T-helper 2 cell treated with Interferon-gamma antibody and Interleukin-4, amounts not matched to agents 100 ng/mL and 5 ng/mL, for 36 hours (primary cell): ENCODE measurements around the gene MFGE8. TPM values are rescaled to one million over a fixed set of nuclear protein-coding genes. Genes with fewer than 3 reads are reported as not detected.

ENCODE experiments used
- intact Hi-C: fragments of 100-400 bp; cut with micrococcal nuclease; formaldehyde crosslinking; loops from one replicate; pipeline ENCODE4 v1.15.1; 2023
- total RNA-seq: library from RNA; stranded (reverse); gene quantifications from 2 replicates; pipeline ENCODE4 v1.2.3, GENCODE V29; 2022

Gene MFGE8
- total RNA-seq, 1 donor from 2014 or later, result 41.9 TPM

DNA sequence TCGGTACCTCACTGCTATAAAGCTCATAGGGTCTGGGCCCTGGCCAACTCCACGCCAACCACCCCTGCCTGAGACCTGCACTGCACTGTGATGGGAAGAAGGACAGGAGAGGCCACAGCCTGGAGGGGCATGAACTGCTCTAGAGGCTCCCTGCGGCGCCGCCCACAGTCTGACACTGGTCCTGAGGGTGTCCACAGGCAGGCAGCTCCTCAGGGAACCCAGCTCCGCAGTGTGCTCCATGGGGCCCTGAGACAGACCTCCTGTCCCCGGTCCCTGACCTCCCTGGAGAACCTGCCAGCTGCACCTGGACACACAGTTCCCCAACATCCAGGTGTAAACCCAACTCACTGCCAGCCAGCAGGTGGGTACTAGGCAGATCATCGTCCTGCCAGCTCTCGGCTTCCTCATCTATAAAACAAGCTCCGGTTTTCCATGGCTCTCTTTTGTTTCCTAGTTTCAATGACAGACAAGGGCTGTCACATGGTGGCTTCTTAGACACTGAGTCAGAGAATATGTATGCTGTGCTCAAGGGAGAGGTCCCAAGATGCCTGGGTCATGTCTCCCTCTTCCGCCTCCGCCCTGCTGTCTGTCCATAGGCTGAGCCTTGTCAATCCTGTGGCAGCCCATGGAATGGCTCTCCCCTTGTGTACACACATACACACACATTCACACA is 12.7 kb downstream of the MFGE8 start:
- intact Hi-C loops, result no loop called here

DNA sequence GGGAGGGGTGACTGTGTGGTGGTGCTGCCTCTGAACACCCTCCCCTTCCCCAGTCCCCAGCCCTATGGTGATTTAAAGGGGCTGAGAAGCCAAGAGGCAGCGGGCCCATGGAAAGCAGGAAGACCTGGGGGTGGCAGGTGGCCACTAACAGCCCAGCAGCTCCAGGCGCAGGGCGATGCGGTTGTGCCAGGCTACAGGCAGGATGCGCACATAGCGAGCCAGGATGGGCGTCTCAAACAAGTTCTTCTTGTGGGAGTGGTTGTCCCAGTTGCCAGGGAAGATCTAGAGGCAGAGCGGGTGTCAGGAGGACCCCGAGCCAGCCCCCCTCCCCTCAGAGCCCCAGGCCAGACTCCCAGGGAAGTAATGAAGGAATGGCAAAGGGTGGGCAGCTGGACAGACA is 13.9 kb downstream of the MFGE8 start:
- intact Hi-C loops, result loop anchor here (5.0 to 10.0 kb wide), 3 partner anchors 343 to 436 kb away; partner anchors contain the start of genes FANCI, MRPL46, MRPS11 and POLG

DNA sequence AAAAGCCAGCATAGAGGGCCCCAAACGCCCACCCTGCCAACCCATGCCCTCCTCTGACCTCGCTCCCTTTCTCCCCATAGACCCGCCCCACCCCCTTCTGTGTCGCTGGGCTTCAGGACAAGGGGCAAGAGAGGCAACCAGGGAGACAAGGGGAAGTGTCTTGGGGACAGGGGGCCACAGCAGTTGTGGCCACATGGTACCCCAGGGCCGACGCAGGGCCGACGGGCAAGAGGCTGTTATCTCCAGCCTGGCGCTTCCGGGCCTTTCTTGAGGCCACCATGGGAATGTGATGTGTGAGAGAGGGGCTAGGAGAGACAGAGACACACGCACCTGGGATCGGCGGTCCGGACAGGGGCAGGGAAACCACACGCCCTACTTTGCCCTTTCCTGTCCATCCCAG is 14.4 kb downstream of the MFGE8 start:
- intact Hi-C loops, result loop anchor here (5.0 to 10.0 kb wide), 3 partner anchors 344 to 436 kb away; partner anchors contain the start of genes FANCI, MRPL46, MRPS11 and POLG

DNA sequence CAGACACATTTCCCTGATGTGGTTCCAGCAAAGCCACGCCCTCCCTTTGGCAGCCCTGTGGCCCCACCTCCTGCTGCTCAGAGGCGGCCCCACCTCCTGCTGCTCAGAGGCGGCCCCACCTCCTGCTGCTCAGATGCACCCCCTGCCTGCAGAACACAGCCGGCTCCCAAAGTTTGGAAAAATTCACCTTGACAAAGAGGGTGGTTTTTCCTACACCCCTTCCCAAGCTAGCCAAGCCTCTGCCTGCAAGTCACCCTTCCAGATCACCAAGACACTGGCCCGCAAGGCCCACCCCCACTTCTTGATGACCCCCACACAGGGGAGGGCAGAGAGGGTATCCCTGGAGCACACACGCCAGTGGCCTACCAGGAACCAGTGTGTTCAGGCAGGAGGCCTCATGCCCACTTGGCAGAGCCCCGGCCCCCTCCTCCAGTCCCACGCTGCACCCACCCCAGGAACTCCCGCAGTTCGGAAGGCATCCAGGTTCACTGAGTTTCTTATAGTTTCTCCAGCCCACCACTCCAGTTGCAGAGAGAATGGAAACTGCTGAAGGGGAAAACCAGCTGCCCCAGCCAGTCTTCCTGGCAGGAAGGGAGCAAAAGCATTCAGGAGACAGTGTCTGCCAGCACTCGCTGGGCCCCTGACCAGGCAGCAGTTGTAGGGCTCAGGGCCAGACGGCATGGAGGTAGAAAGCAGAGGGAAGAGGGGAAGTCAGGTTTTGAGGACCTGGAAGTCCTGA is 15.6 kb downstream of the MFGE8 start:
- intact Hi-C loops, result loop anchor here (1.0 to 10.0 kb wide), 4 partner anchors 276 to 437 kb away; partner anchors contain the start of genes AEN, FANCI, MRPL46 and MRPS11

DNA sequence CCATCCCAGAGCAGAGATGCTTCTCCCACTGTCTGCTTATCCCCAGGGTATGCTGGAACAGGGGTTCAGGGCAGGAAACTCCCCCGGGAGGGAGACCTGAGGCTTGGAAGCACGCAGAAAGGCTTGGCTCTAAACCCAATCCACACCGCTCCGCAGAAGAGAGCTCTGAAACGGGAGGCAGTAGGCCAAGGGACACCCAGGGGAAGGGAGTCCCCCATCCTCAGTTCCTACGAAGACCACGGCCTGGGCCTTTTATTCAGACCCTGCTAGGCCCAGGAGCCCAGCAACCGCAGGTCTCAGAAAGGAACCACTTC is 16.1 kb downstream of the MFGE8 start:
- intact Hi-C loops, result loop anchor here (1.0 to 10.0 kb wide), 4 partner anchors 276 to 438 kb away; partner anchors contain the start of genes AEN, FANCI, MRPL46 and MRPS11

DNA sequence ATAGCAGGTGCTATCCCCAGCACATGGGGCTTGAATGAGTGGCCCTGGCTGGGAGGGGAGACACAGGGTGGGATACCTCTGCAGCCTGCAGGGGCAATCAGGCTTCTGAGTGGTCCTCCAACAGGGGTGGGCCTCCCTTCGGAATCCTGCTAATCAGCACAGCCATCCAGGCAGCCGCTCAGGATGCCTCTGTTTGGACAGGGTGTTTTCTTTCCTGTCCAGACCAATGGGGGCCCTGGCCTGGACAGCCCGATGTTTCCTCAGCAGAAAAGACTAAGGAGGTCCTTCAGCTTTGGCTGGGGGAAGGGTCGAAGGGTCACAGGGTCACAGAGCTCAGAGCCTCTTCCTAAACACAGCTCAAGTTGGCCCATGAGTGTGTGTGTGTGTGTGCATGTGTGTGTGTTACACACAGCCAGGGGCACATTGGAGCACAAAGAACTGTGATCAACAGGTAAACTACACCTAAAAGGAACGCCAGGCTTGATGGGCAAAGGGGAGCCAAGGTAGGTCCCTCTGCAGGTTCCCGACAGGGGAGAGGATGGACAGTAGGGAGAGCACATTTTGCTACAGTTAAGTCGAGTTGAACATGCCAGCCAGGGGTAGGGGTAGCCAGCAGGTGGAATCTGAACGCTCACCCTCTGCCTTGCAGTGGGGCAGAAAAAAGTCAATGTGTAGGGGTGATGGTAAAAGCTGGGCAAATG is 16.7 kb downstream of the MFGE8 start:
- intact Hi-C loops, result loop anchor here (1.0 to 10.0 kb wide), 4 partner anchors 275 to 438 kb away; partner anchors contain the start of genes AEN, FANCI, MRPL46 and MRPS11

DNA sequence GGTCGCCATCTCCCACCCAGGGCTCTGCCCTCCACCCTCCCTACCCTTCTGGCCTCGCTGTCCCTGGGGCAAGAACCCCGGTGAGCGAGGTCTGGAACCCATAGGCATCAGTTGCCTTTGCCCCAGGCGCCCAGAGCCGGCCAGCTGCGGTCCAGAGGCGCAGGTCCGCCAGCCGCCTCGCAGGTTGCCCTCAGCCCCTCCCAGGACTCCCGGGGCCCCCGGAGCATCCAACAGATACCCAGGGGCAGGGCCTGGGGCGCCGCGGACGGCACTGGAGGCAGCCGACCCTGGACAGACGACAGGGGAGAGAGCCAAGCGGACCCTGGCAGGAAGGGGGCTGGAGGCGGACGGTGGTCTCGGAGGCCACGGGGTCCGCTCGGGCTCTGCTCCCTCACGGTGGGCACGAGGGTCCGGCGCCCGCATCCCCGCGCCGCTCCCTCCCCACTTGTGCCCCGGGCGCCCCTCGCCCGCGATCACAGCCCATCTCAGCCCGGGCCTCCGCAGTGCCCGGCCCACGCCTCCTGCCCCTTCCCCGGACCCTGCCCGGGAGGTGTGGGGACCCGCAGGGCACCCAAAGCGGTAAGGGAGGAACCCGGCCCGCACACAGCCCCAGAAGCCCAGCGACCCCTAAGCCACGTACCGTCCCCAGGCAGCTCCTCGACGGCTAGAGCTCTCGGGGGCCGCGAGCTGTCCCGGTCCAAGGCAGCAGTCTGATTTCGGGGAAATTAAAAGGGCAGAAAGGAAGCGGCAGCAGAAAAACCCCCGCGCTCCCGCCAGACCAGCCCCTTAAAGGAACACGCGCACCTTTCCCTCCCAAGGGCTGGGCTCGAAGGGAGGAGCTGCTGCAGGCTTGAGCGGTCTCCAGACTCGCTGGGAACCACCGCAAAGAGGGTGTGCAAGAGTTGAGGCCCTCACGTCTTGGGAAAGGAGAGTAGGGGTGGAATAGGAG is 18.1 kb downstream of the MFGE8 start, which contains the start of gene HAPLN3:
HAPLN3 (minus strand) TSS at position 726 of the 949 bp plus-strand sequence. CDS start 8,246 bp downstream, outside the sequence.
- intact Hi-C loops, result loop anchor here (1.0 to 10.0 kb wide), 8 partner anchors 9 to 440 kb away; partner anchors contain the start of genes ABHD2, FANCI, MFGE8 and MRPL46

DNA sequence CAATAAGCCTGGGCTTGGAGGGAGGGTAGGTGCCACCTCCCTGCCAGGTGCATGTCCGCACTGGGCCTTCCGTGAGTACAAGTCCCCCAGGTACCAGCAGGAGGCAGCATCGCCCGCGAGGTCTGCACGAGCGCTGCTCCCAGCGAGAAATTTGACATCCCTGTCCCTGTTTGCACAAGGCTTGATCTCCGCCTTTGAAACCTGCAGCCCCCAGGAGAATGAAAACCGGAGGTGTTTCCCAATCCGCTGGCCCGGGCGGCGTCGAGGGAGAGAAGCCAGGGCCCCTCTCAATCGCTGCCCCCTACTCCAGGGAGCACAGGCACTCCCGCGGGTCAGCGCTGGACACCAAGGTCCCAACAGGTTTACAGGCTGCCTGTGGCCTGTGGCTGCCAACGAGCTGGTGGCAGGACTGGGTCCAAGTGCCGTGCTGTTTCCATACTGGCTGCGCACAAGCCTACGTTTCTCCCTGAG is 18.8 kb downstream of the MFGE8 start:
- intact Hi-C loops, result loop anchor here (1.0 to 10.0 kb wide), 6 partner anchors 10 to 440 kb away; partner anchors contain the start of genes ABHD2, MRPL46, MRPS11 and POLG

DNA sequence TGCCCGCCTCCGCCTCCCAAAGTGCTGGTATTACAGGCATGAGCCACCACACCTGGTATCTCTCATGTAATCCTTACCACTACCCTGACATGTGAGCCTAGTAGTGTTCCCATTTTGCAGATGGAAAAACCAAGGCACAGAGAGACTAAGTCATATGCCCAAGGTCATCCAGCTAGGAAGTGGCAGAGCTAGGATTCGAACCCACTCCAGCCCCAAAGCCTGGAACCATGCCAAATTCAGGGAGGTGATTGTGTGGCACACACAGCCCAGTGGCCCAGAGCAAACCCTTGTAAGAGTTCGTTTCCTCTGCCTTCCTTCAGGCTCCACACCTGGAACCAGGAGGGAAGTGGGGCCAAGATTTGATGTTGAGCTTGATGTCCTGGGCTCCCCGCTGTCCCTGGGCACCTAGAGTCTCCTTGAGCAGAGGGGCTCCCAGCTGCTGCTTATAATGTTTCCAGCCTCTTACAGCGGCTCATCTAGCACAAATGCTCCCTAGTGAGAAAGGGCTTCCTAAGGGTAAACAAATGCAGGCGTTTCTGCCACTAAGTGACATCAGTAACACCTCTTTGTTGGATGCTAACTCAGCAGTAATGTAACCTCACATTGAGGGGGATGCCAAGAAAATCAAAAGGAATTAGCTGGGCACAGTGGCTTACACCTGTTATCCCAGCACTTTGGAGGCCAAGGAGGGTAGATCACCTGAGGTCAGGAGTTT is 21.5 kb downstream of the MFGE8 start:
- intact Hi-C loops, result loop anchor here (10.0 kb wide), 2 partner anchors 427 to 443 kb away; partner anchors contain the start of genes MRPL46, MRPS11 and POLG

DNA sequence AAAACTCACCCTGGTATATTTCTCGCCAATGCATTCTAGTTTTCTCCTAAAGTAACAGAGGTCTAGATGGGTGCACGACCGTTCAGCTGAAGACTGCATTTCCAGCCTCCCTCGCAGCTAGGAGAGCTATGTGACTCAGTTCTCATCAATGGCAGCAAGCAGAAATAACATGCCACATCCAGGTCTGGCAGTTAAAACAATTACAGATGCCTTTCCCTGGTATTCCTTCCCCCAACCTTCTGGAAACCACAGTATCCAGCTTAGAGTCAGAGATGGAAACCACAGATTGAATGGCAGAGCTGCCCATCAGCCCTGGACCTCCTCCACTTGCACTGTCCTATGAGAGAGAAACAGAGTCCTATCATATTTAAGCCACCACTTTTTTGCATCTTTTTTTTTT is 22.7 kb downstream of the MFGE8 start:
- intact Hi-C loops, result loop anchor here (10.0 kb wide), 2 partner anchors 426 to 444 kb away; partner anchors contain the start of genes MRPL46, MRPS11 and POLG

DNA sequence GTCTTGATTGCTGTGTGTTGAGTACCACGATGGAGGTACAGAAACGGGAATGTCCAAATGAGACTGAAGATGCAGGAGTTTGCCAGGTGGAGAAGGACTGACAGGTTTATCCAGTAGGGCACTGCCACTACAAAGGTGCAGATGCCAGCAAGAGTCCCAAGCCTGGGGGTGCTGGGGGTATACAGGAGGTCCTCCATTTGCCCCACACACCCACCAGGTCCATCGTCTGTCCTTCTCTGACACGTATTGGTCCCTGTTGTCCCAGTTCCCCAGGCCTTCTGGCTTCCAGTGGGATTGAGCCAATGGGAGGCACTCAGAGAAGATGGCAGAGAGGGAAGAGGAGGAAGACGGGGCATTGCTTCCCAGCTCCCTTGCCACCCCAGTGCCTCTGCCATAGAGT is 24.5 kb downstream of the MFGE8 start:
- intact Hi-C loops, result no loop called here

DNA sequence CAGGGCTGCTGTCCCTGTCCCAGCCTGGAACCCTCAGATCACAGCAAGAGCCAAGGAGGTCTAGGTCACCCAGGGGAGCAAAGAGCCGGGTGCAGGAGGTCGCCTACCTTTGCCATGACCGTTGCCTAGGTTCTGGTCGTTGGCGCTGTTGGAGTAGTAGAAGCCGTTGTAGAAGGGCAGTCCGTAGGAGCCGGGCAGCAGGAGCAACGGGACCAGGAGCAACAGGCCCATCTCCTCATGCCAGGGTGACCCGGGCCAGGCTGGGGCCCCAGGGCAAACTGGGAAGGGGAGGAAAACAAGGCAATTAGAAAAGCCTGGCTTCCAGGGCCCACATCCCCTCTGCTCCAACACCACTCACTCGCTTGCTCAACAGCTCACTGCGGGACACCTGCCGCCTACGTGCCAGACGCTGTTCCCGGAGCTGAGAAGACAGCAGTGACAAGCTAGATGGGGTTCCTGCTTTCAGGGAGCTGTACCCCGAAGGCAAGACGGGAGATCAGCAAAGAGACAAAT is 26.1 kb downstream of the MFGE8 start:
- intact Hi-C loops, result no loop called here

DNA sequence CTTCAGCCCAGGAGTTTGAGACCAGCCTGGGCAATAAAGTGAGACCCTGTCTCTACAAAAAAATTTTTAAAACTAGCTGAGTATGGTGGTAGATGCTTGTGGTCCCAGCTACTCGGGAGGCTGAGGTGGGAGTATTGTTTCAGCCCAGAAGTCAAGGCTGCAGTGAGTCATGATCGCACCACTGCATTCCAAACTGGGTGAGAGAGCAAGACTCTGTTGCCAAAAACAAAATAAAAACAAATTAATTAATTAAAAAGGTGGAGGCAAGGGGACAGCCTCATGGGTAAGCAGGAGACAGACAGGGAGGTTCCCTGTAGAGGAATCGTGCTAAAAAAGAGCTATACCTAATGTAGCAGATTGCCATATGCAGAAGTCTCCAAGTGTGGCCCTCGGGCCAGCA is 30.4 kb downstream of the MFGE8 start:
- intact Hi-C loops, result no loop called here

DNA sequence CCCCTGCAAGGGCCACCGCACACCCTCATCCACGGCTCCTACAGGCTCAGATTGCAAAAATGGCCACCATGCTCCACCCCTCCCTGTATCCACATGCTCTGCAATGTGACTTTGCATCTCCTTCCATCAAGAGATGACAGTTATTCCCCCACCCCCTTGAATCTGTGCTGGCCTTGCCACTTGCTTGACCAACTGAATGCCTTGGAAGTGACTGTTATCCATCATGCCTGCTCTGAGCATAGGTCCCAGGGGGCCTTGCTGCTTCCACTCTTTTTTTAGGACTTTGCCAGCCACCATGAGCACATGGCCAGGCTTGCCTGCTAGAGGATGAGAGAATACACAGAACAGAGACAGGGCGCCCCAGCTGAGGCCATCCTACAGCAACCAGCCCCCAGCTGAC is 31.4 kb downstream of the MFGE8 start:
- intact Hi-C loops, result no loop called here

DNA sequence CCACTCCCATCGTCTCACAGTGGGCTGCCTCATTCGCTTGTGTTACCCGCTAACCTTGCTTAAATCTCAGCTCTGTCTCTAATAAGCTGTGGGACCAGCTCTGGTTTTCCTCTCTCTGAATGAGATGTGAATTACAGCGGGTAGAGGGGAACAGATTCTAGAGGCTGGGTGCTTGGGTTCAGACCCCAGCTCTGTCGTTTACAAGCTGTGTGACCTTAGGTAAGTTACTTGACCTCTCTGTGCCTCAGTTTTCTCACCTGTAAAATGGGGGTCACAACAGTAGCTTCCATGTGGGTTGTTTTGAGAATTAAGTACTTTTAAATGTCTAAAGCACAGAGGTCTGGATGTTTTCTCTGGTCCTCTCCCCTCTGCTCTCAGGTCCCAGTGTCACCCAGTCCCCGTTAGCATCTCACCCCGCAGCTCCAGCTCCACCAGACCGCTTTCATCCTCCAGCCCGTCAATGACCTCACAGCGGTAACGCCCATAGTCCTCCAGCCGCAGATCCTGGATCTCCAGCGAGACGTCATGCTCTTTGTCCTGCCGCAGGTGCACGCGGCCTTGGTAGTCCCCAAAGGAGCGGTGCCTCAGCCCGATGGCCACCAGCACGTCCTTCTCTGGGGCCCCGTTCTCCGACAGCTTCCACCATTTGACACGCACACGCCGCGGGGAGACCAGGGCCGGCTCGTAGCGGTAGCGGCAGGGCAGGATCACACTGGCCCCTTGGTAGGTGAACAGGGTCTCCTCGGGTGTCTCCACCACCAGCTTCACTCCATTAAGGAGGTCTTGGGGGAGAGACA is 32.0 kb downstream of the MFGE8 start:
- intact Hi-C loops, result no loop called here

DNA sequence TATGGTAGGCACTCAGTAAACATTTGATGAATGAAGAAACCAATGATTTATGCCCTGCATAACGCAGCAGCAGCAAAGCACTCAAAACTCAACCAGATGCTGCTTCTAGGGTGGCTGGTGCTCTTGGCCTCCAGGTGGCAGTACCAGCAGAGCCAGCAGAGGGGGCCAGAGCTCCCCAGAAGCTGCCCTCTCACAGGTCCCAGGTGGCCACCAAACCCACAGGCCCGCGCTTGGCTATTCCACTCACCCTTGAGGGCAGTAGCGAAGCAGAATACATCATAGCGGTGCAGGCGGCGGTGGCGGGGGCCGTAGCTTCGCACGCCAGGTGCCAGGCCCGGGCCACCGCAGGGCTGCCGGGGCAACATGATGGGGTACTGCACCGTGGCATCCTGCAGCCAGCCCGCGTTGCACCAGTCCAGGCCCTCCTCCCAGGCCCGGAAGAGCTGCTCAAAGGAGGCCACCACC is 34.4 kb downstream of the MFGE8 start:
- intact Hi-C loops, result no loop called here

DNA sequence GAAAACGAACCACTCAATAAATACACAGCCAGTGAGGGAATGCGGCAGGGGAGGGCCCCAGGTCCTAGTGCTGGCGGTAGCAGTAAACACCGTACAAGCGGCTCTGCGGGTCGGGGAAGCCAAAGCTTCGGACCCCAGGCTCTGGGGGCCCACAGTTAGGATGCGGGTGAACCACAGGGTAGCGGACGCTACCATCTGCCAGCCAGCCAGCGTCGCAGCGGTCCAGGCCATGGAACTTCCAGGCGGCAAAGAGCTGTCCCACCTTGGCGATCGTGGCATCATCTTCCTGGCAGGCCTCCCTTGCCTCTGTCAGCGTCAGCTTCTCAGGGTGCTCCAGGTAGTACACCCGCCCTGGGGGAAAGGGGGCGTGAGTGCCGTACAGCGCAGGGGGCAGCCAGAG is 35.3 kb downstream of the MFGE8 start:
- intact Hi-C loops, result no loop called here

DNA sequence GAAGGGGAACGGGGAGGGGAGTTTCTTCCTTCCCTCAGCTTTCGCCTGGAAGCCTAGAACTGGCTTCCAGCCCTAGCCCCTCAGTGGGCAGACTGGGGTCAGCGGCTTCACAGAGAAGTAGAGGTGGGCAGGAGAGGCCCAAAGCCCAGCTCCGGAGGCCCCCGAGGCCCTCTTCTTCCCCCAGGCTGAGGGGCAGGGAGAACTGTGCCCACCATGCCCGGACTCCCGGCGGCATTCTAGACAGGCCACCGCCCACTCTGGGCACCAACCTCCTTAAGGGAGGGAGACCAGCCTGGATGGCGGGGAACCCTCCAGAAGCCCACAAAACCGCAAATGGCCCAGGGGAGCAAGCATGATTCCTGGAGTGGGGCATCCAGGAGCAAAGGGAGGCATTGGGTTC is 35.8 kb downstream of the MFGE8 start:
- intact Hi-C loops, result no loop called here
